Middle frontal gyrus (tissue), 1 donor: ENCODE measurements around the gene NAB2.

ENCODE experiments used
- DNase-seq: peaks from one replicate; pipeline ENCODE4 v3.0.0-alpha.2; 2015; ENCODE audit warnings: low spot score; ENCODE audit errors: extremely low spot score

The NAB2 gene

DNA sequence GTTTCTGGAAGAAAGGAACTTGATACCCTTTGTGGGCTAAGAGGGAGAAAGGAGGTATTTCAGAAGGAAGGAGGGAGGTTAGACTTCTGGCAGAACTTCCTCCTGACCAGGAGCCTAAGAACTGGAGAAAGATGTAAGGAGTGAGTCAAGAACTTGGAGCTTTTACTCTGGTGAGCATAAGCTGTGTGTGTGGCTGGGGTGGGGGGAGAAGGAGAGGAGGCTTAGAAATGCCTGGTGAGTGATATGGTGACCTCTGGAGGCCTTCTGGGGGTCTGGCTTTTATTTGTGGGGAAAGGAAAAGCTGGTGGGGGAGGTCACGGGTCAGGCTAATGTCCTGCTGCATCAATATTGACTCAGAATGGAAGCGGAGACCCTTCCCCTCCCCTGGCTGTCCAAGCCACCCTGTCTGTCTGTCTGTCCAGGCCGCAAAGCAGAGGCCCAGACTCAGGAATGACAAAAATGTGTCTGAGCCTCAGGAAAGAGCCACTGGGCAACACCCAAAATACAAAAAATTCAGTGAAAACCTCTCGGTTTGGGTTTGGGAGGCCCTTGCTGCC, 44.2 kb downstream of the NAB2 start:
- DNase-seq = no peak

DNA sequence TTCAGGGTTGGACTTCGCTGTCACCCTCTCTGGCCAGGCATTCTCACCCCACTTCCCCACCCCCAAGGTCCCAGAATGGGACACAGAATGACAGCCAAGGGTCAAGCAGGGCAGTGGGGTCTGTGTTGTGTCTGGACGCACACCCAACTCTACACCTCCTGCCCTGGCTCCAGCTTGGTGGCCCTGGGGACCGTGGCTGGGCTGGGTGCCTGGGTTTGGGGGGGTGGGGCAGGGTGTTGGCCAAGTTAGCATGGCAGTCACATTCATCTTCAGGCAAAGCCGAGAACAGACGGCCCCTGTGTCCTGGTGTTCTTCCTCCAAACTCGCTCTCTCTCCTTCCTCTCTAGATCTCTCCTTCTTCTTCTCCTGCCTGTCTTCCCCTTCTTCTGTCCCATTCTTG, 45.0 kb downstream of the NAB2 start:
- no peak for DNase-seq

DNA sequence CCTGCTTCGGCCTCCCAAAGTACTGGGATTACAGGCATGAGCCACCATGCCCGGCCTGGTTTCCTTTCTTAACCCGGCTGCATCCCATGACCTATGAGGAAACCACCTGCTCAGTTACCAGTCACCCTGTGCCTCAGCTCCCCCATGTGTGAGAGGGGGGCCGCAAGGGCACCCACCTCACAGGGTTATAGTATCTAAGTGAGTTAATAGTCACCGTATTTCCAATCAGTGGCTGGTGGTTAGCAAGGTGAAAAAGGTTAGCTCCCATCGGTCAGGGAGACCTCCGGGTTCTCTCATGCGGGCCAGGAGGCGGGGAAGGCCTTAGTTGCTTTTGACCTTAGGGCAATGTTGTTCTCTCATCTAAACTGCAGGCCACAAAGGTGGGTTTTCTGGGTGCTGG, 46.0 kb downstream of the NAB2 start:
- no peak for DNase-seq

DNA sequence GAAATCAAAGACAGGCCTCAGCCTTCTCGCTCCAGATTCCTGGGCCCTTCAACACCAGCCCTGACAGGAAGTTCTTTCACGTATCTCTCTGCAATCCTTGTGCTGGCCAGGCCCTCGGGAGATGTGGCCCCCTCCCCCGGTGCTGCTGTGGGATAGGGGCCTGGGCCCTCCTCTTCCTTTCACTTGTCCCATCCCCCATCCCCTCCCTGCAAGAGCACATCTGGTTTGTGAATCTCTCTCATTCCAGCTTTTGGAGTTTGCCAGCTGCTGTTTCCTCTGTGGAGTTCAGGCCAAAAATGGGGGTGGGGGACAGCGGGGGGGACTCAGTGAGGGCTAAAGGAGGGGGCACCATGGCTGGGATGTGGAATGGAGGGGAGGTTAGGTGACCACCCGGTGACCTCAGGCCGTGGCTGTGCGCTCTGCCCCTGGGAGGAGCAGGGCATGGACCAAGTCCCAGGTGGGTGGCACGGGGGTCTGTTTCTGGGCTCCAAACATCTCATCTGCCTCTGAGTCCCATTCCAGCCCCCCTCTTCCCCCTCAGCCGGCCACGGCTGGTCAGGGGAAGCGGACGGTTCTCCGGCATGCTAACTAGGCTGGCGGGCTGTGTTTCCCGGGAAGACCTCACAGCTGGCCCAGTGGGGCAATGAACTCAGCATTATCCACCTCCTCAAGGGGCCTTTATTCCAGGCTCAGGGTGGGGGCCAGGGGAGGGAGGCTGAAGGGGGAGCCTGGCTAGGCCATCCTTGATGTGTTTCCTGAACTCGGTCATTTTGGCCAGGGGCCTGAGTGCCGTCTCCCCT, 46.8 kb downstream of the NAB2 start:
- peak; percentile 40 for DNase-seq

DNA sequence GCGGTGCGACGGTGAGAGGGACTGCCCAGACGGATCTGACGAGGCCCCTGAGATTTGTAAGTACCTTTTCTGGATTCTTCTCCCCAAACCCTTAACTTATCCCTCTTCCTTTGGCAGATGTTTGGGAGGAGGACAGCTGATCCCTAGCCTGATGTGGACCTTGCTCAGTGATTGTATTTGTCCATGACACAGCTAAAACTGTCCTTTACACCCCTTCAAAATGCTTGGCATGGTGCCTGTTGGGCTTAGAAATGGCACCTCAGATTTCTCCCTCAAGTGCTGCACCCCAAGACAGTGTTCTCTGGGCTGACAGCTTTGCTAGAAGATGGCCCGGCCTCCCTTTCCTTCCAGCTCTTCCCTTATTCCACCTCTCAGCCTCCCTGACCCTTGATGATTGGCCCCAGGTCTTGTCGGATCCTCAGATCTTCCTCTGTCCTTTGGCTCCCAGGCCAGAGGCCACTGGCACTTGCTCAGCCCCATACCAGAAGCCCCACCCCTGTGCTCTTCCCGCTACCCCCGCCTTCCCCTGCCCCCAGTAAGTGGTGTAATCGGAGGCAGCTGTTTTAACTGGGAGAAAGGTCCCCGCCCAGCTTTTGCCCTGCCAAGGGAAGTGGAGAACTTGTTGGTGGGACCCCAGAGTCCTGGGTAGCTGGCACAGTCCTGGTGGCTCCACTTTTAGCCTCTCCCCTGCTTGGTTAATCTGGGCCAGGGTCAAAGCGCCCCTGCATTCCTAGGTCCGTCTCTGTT, 49.8 kb downstream of the NAB2 start:
- no peak for DNase-seq

DNA sequence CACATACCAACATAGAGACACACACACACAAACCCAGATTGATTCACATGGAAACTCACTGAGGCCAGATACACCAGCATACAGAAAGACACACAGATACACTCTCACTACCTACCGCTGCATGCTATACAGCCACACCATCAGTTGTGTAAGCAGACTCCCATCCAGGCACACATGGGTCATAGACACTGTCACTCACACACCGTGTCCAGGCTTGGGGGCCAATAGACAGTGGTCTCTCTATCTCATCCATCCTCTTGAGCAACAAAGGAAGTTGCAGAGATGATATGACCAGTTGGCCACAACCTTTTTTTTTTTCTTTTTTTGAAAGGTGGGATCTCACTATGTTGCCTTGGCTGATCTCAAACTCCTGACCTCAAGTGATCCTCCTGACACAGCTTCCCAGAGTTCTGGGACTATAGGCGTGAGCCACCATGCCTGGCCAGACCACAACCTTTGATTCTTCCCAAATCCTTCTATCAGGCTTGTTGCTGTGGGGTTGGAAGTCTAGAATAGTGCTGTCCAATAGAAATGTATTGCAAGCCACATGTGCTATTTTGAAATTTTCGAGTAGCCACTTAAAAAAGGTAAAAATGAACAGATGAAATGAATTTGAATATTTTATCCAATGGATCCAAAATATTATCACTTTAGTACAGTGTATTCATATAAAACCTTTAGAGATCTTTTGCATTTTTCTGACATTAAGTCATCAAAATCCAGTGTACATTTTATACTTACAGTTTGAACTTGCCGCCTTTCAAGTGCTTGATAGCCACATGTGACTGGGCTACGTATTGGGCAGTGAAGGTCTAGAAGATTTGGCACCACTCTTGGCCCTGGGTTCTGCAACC, 51.1 kb downstream of the NAB2 start:
- DNase-seq = no peak

DNA sequence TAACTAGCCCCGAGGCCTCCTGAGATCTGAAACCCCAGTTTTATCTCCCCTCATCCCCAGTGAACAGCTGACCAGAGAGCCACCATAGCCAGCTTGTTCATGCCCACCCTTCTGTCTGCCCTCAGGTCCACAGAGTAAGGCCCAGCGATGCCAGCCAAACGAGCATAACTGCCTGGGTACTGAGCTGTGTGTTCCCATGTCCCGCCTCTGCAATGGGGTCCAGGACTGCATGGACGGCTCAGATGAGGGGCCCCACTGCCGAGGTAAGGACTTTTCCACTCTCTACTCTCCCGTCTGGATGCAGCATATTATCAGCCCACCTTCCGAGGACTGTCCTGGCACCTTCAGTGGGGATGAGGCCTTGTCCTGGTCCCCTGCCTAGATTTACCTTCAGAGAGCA, 52.3 kb downstream of the NAB2 start:
- DNase-seq = no peak

DNA sequence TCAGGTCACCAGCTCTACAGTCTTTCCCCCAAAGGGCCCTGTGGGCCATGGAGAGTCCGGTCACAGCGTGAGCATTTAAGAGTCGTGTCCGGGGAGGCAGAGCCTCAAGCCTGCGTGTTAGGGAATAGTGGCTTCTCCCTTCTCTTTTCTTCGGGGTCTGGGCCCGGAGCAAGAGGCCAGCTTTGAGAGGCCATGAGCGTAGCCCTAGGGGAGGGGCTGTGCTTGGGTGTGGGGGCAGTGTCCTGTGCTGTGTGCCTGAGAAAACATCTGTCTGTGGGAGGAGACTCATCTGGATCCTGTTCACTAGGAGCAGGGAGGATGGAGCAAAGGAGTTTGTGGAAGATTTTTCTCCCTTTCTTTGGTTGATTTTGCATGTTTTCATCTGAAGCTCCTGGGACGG, 53.2 kb downstream of the NAB2 start:
- no peak for DNase-seq

DNA sequence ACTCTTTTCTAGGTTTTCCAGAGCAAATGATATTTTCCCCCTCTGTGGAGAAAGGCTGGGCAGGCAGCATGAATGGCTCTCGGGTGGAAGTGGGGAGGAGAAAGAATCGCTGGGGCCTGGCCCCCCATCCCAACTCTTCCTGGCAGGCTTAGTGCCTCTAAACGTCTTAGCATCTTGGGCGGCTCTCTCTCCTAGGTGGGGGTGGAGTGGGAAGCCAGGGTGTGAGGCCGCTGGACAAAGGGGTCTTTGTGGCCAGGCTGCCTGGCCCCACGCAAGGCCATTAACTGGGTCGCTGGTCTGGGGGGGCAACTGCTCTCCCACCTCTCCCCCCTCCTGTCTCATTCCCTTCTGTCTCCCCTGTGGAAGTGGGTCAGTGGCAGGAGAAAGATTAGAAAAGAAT, 53.8 kb downstream of the NAB2 start:
- DNase-seq = no peak

DNA sequence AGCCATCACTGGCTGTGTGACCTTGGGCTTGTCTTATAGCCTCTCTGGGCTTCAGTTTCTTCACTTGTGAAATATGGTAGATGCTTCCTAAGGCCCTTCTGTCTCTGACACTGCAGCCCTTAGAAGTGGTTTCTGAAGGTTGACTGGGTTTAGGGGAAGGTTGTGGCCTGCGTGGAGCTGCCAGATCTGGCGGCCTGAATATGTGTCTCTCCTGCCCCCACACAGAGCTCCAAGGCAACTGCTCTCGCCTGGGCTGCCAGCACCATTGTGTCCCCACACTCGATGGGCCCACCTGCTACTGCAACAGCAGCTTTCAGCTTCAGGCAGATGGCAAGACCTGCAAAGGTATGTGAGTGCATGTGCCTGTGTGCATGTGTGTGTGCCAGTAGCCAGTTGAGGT, 54.5 kb downstream of the NAB2 start:
- DNase-seq = no peak
